Measurements from ENCODE around the gene FAM47B.

The FAM47B gene

DNA sequence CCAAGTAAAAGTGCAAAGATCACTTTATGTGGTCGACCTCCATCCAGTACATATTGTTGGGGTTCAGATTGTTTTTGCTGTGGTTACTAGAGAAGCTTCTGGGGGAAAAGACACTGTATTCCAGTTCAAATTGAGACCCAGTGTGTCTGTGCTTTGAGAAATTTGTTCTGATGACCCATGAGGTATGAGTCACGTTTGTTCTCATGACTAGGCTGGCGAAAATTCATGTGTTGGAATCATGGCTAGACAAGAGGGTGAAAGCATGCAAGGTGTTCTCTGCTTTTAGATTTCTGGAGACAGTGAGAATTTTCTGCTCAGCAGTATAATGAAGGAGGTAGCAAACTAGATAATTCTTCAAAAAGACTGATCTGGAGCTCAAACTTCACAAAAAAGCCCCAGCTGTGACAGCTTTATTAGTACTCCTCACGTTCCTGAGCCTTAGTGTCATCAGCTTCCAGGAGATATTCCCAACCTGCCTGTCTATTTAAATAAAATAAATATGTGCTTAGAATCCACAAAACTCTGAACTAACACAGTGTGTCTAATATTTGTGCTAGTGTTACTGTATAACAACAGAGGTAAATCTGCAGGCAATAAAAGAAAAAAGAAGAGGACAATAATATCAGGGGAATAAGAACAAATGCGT lies 24.4 kb upstream of the FAM47B start:
- Histone ChIP-seq H3K4me2 (no peak overlapping the region), H4K20me1 (ENCODE audit: insufficient read depth) (no peaks in the 10 kb centered on the region), H3K4me1 (ENCODE audit: low read depth, poor library complexity, severe bottlenecking) (no peaks in the 10 kb centered on the region), H3K79me2 (ENCODE audit: insufficient read depth, low read depth) (no peaks in the 10 kb centered on the region), H2AFZ (ENCODE audit: low read depth) (no peak overlapping the region), H3K4me3 (IDR thresholded peaks at IDR 0.05; ENCODE audit: insufficient read depth, low read depth, low read length) (no peak overlapping the region), H3K36me3 (ENCODE audit: insufficient read depth) (no peaks in the 10 kb centered on the region), H3K9ac (no peak overlapping the region), H3K27me3 (ENCODE audit: insufficient read depth, low read depth) (no peaks in the 10 kb centered on the region), H3K27ac (no peak overlapping the region)
- TF ChIP-seq, protein P1, sequence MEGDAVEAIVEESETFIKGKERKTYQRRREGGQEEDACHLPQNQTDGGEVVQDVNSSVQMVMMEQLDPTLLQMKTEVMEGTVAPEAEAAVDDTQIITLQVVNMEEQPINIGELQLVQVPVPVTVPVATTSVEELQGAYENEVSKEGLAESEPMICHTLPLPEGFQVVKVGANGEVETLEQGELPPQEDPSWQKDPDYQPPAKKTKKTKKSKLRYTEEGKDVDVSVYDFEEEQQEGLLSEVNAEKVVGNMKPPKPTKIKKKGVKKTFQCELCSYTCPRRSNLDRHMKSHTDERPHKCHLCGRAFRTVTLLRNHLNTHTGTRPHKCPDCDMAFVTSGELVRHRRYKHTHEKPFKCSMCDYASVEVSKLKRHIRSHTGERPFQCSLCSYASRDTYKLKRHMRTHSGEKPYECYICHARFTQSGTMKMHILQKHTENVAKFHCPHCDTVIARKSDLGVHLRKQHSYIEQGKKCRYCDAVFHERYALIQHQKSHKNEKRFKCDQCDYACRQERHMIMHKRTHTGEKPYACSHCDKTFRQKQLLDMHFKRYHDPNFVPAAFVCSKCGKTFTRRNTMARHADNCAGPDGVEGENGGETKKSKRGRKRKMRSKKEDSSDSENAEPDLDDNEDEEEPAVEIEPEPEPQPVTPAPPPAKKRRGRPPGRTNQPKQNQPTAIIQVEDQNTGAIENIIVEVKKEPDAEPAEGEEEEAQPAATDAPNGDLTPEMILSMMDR (conservative IDR thresholded peaks at IDR 0.05; ENCODE audit: low read depth, low read length), result no peak

DNA sequence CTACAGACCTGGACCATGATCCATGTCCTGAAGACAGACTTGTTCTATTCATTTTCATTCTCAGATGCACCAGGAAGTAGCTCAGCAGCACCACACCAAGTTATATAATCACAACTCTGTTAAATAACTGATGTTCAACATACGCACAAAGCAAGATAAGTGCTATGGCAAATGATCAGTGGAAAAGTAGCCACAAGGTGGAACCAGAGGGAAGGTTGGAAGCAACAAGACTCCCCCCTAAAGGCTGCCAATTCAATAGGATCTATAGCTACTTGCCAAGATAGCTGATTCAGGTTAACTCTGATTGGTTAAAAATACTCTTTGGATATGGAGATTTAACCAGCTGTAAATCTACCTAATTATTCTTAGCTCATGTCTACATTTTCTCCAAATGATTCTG lies 23.7 kb upstream of the FAM47B start:
- Histone ChIP-seq H3K79me2 (ENCODE audit: insufficient read depth, low read depth) (no peaks in the 10 kb centered on the region), H2AFZ (ENCODE audit: low read depth) (no peak overlapping the region), H3K27ac (no peak overlapping the region), H3K36me3 (ENCODE audit: insufficient read depth) (no peaks in the 10 kb centered on the region), H3K27me3 (ENCODE audit: insufficient read depth, low read depth) (no peaks in the 10 kb centered on the region), H3K9ac (no peak overlapping the region), H3K4me2 (no peak overlapping the region), H4K20me1 (ENCODE audit: insufficient read depth) (no peaks in the 10 kb centered on the region), H3K4me1 (ENCODE audit: low read depth, poor library complexity, severe bottlenecking) (no peaks in the 10 kb centered on the region), H3K4me3 (IDR thresholded peaks at IDR 0.05; ENCODE audit: insufficient read depth, low read depth, low read length) (no peak overlapping the region)
- TF ChIP-seq, protein P1 (conservative IDR thresholded peaks at IDR 0.05; ENCODE audit: low read depth, low read length), result no peak

DNA sequence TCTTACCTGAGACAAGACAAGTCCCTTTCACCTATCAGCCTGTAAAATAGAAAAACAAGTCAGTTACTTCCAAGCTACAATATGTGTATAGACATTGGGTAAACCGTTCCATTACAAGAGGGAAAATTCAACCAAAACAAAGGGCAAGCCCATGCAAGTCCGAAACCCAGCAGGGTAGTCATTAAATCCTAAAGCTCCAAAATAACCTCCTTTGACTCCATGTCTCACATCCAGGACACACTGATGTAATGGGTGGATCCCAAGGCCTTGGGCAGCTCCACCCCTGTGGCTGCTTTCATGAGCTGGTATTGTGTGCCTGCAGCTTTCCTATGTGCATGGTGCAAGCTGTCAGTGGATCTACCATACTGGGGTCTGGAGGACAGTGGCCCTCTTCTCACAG lies 14.7 kb upstream of the FAM47B start:
- TF ChIP-seq, protein P1 (conservative IDR thresholded peaks at IDR 0.05; ENCODE audit: low read depth, low read length), result no peak
- no peaks in the 10 kb centered on the region for H3K79me2 ChIP-seq (ENCODE audit: insufficient read depth, low read depth)
- H3K27me3 ChIP-seq (ENCODE audit: insufficient read depth, low read depth), result no peaks in the 10 kb centered on the region

DNA sequence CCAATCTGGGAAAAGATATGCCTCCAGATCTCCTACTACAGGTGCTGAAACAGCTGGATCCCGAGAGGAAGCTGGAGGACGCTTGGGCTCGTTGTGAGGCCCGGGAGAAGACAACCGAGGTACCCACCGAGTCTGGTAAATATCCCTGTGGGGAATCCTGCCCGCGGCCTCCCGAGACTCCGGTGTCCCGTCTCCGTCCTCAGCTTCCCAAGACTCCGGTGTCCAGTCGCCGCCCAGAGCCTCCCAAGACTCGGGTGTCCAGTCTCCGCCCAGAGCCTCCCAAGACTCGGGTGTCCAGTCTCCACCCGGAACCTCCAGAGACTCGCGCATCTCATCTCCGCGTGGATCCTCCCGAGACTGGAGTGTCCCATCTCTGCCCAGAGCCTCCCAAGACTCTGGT lies 639 bp downstream of the FAM47B start:
- TF ChIP-seq, protein P1 (conservative IDR thresholded peaks at IDR 0.05; ENCODE audit: low read depth, low read length), result no peak
- Histone ChIP-seq H4K20me1 (ENCODE audit: insufficient read depth) (no peaks in the 10 kb centered on the region), H3K27ac (no peak overlapping the region), H3K4me3 (IDR thresholded peaks at IDR 0.05; ENCODE audit: insufficient read depth, low read depth, low read length) (no peak overlapping the region), H3K36me3 (ENCODE audit: insufficient read depth) (no peaks in the 10 kb centered on the region), H2AFZ (ENCODE audit: low read depth) (no peak overlapping the region), H3K9ac (no peak overlapping the region), H3K27me3 (ENCODE audit: insufficient read depth, low read depth) (no peaks in the 10 kb centered on the region), H3K4me1 (ENCODE audit: low read depth, poor library complexity, severe bottlenecking) (no peaks in the 10 kb centered on the region), H3K4me2 (no peak overlapping the region), H3K79me2 (ENCODE audit: insufficient read depth, low read depth) (no peaks in the 10 kb centered on the region)

More for the DNA sequence above, 14.7 kb upstream of the FAM47B start:
- H3K4me3 ChIP-seq (IDR thresholded peaks at IDR 0.05; ENCODE audit: insufficient read depth, low read depth, low read length), result no peak overlapping the region
- no peak overlapping the region for H3K9ac ChIP-seq
- H3K4me2 ChIP-seq, result no peak overlapping the region
- no peak overlapping the region for H2AFZ ChIP-seq (ENCODE audit: low read depth)
- H4K20me1 ChIP-seq (ENCODE audit: insufficient read depth), result no peaks in the 10 kb centered on the region
- H3K36me3 ChIP-seq (ENCODE audit: insufficient read depth), result no peaks in the 10 kb centered on the region
- no peaks in the 10 kb centered on the region for H3K4me1 ChIP-seq (ENCODE audit: low read depth, poor library complexity, severe bottlenecking)
- no peak overlapping the region for H3K27ac ChIP-seq

Data from KMS-11 (cell line).